H1 (cell line): ENCODE measurements around the gene YTHDC2. TPM values are rescaled to one million over a fixed set of nuclear protein-coding genes. Genes with fewer than 3 reads are reported as not detected.

Experiments used
- JUND ChIP-seq: IDR thresholded peaks from 2 replicates; pipeline ENCODE4 v1.6.1; 2011; ENCODE audit warnings: mild to moderate bottlenecking, improper control_type of control experiment, low read length
- KDM5A ChIP-seq: fragments of 200-600 bp; IDR thresholded peaks from 2 replicates; pipeline ENCODE4 v1.7.1; 2012; ENCODE audit warnings: mild to moderate bottlenecking, low read length, inconsistent platforms, mixed read lengths
- SIN3A ChIP-seq, 2 experiments: IDR thresholded peaks in 1 of 2; conservative IDR thresholded peaks in 1 of 2; 2 replicates each; pipeline ENCODE4 v1.6.1; 2011 to 2012; ENCODE audit warnings: low read length in 2 of 2, improper control_type of control experiment in 1 of 2, low read depth in 1 of 2, mild to moderate bottlenecking in 1 of 2
- polyA plus RNA-seq, 7 experiments: library from polyadenylated mRNA; depleted of rRNA in 3 of 7; stranded (reverse) in 5 of 7; unstranded in 2 of 7; fragments of >200 nt in 5 of 7; fragments of 200-250 nt in 2 of 7; gene quantifications; 1 replicate in 5 of 7; 2 replicates in 1 of 7; 4 replicates in 1 of 7; pipeline versions ENCODE4 v1.2.1 to v1.2.3, GENCODE V29; 2011 to 2013; ENCODE audit warnings: missing spikeins in 2 of 7, mixed read lengths in 2 of 7
- total RNA-seq: library from RNA; stranded (reverse); fragmentation: NEBNext Ultra II Directional; extraction: Animal tissue kit (Norgen Biotek cat#: 25700); gene quantifications from 2 replicates; pipeline ENCODE4 v1.2.1, GENCODE V29; 2021

The YTHDC2 gene
- total and polyA plus RNA-seq, 2 of the 8 experiments (the other 6 are each of a cell fraction or from before 2014, with no cell fraction given): 4.3 to 20.1 TPM

GRCh38 chr5:113607361-113607760, 93.9 kb downstream of the YTHDC2 start (continued):
- no peak for TF ChIP-seq KDM5A
- TF ChIP-seq JUND: no peak
- TF ChIP-seq SIN3A (conservative IDR thresholded peaks at IDR 0.05 in 1 of 2, IDR thresholded peaks at IDR 0.05 in 1 of 2; ENCODE audit: low read depth in 1 of 2, low read length in 2 of 2): no peak
